Brain microvascular endothelial cell (primary cell): ENCODE measurements around the gene NOTCH1.

Source experiments
- DNase-seq: peaks from one replicate; pipeline ENCODE4 v3.0.0-alpha.2; 2020
- H3K27ac ChIP-seq: fragments of 250-450 bp; sonication (Bioruptor Pico); 2 replicates; pipeline ENCODE4 v1.5.1; 2020; ENCODE audit warnings: mild to moderate bottlenecking, moderate library complexity
- H3K27me3 ChIP-seq: fragments of 250-450 bp; sonication (Bioruptor Pico); replicated peaks from 2 replicates; pipeline ENCODE4 v1.5.1; 2020; ENCODE audit warnings: mild to moderate bottlenecking
- H3K36me3 ChIP-seq: fragments of 250-450 bp; sonication (Bioruptor Pico); replicated peaks from 2 replicates; pipeline ENCODE4 v1.5.1; 2020; ENCODE audit warnings: mild to moderate bottlenecking
- H3K4me3 ChIP-seq: 2 replicates; pipeline ENCODE4 v1.5.1; 2011; ENCODE audit warnings: low read depth, mild to moderate bottlenecking, control low read depth, low read length, moderate library complexity
- CTCF ChIP-seq: IDR thresholded peaks from 2 replicates; pipeline ENCODE4 v1.5.1; 2011; ENCODE audit warnings: low read depth, mild to moderate bottlenecking, moderate library complexity, low read length, control low read depth, inconsistent platforms; ENCODE audit errors: missing control alignments
- in situ Hi-C: cut with HindIII; loops from 2 replicates; pipeline ENCODE4 v1.10.0; 2017; ENCODE audit warnings: low sequenced_read_pairs, low pct_ligation_motif_present

The NOTCH1 gene

GRCh38 chr9:136494012-136494411, 51.8 kb downstream of the NOTCH1 start:
- no peak for DNase-seq
- no peak for TF ChIP-seq CTCF
- H3K4me3 ChIP-seq = no peak overlapping the region
- H3K36me3 ChIP-seq = peaks cover 22% of the 10 kb centered on the region
- H3K27me3 ChIP-seq = no peaks in the 10 kb centered on the region
- in situ Hi-C loops = no loop called here
- H3K27ac ChIP-seq = no peak overlapping the region

- H3K27ac ChIP-seq = no peak overlapping the region
- peaks cover 17% of the 10 kb centered on the region for H3K36me3 ChIP-seq
- no peak overlapping the region for H3K4me3 ChIP-seq
- no peaks in the 10 kb centered on the region for H3K27me3 ChIP-seq
- in situ Hi-C loops = no loop called here
- no peak for DNase-seq
- TF ChIP-seq CTCF = no peak
Observed at GRCh38 chr9:136493567-136493971, 52.3 kb downstream of the NOTCH1 start.

- H3K27me3 ChIP-seq = no peaks in the 10 kb centered on the region
- DNase-seq = no peak
- no peak overlapping the region for H3K27ac ChIP-seq
- TF ChIP-seq CTCF = no peak
- no peak overlapping the region for H3K4me3 ChIP-seq
- in situ Hi-C loops = no loop called here
- peaks cover 13% of the 10 kb centered on the region for H3K36me3 ChIP-seq
Observed at GRCh38 chr9:136492978-136493522, 52.8 kb downstream of the NOTCH1 start.

- H3K27ac ChIP-seq = no peak overlapping the region
- no peak for TF ChIP-seq CTCF
- no peak for DNase-seq
- no peak overlapping the region for H3K4me3 ChIP-seq
- in situ Hi-C loops = loop anchor here (5.0 to 10.0 kb wide), 2 partner anchors 55 to 153 kb away; partner anchors contain the start of gene NOTCH1
- H3K27me3 ChIP-seq = no peaks in the 10 kb centered on the region
- no peaks in the 10 kb centered on the region for H3K36me3 ChIP-seq
Observed at GRCh38 chr9:136489731-136490130, 56.1 kb downstream of the NOTCH1 start.

GRCh38 chr9:136488247-136489214, 57.3 kb downstream of the NOTCH1 start:
- Histone ChIP-seq H3K4me3 (no peak overlapping the region), H3K27ac (no peak overlapping the region), H3K36me3 (no peaks in the 10 kb centered on the region), H3K27me3 (no peaks in the 10 kb centered on the region)
- peak; percentile 8 for DNase-seq
- in situ Hi-C loops = loop anchor here (5.0 to 10.0 kb wide), 2 partner anchors 56 to 154 kb away; partner anchors contain the start of gene NOTCH1
- TF ChIP-seq CTCF = peak; percentile 98
